Osteoblast (primary cell): ENCODE measurements around the gene PABPC1L. TPM values are rescaled to one million over a fixed set of nuclear protein-coding genes. Genes with fewer than 3 reads are reported as not detected.

Experiments
- DNase-seq: peaks from one replicate; pipeline ENCODE4 v3.0.0; 2011; ENCODE audit warnings: low spot score, mixed read lengths; ENCODE audit not compliant: insufficient read length; ENCODE audit errors: missing footprints
- H2AFZ ChIP-seq: 2 replicates; pipeline ENCODE4 v1.6.0; 2011; ENCODE audit warnings: mild to moderate bottlenecking, low read length
- H3K27ac ChIP-seq: 2 replicates; pipeline ENCODE4 v1.5.1; 2011; ENCODE audit warnings: mild to moderate bottlenecking, low read depth, low read length, moderate library complexity
- H3K27me3 ChIP-seq: 2 replicates; pipeline ENCODE4 v1.6.0; 2012; ENCODE audit warnings: mild to moderate bottlenecking, control low read depth, inconsistent platforms, low read length, moderate library complexity; ENCODE audit not compliant: insufficient read depth
- H3K36me3 ChIP-seq: 2 replicates; pipeline ENCODE4 v1.5.1; 2011; ENCODE audit warnings: mild to moderate bottlenecking, low read length, control low read depth, moderate library complexity; ENCODE audit not compliant: insufficient read depth
- H3K4me1 ChIP-seq: 2 replicates; pipeline ENCODE4 v1.5.1; 2011; ENCODE audit warnings: mild to moderate bottlenecking, low read length, control low read depth, moderate library complexity; ENCODE audit not compliant: insufficient read depth
- H3K4me2 ChIP-seq: 2 replicates; pipeline ENCODE4 v1.6.0; 2011; ENCODE audit warnings: mild to moderate bottlenecking, low read length; ENCODE audit not compliant: insufficient read depth
- H3K4me3 ChIP-seq: fragments of 200-600 bp; sonication (generic); 3 replicates; pipeline ENCODE4 v1.5.1; 2012; ENCODE audit warnings: mild to moderate bottlenecking, low read length, inconsistent platforms; ENCODE audit not compliant: insufficient read depth
- H3K79me2 ChIP-seq: 2 replicates; pipeline ENCODE4 v1.6.0; 2012; ENCODE audit warnings: mild to moderate bottlenecking, low read length, control low read depth, inconsistent platforms; ENCODE audit not compliant: insufficient read depth
- H3K9me3 ChIP-seq: 2 replicates; pipeline ENCODE4 v1.5.1; 2011; ENCODE audit warnings: low read depth, low read length, control low read depth
- H4K20me1 ChIP-seq: 2 replicates; pipeline ENCODE4 v1.6.0; 2012; ENCODE audit warnings: mild to moderate bottlenecking, low read length, control low read depth; ENCODE audit not compliant: insufficient read depth
- total RNA-seq: library from RNA; depleted of rRNA; stranded (reverse); fragments of >200 nt; gene quantifications from 2 replicates; pipeline ENCODE4 v1.2.3, GENCODE V29; 2012
- TF ChIP-seq, protein P1 (sequence below): IDR thresholded peaks from 2 replicates; pipeline ENCODE4 v1.5.1; 2011; ENCODE audit warnings: mild to moderate bottlenecking, low read depth, low read length, moderate library complexity; ENCODE audit errors: extremely low read depth

Gene PABPC1L
- total RNA-seq, 1 donor: 15.6 TPM

DNA sequence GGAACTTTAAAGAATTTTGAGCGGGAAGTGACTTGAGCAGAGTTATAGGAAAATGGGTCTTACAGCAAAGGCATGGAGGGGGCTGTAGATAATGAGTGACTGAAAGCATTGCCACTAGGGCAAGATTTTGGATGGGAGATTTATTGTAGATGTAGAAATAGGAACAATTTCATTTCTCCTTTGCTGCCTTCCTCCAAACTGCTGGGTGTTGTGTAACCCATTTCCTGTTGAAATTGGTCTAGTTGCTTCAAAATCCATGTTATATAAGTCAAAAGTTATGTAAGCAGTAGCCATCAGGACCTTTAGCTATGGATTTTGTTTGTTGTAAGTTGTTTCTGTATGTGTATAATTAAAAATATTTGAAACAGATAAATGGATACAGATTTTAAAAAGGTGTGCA lies 13.3 kb upstream of the PABPC1L start:
- TF ChIP-seq, protein P1, sequence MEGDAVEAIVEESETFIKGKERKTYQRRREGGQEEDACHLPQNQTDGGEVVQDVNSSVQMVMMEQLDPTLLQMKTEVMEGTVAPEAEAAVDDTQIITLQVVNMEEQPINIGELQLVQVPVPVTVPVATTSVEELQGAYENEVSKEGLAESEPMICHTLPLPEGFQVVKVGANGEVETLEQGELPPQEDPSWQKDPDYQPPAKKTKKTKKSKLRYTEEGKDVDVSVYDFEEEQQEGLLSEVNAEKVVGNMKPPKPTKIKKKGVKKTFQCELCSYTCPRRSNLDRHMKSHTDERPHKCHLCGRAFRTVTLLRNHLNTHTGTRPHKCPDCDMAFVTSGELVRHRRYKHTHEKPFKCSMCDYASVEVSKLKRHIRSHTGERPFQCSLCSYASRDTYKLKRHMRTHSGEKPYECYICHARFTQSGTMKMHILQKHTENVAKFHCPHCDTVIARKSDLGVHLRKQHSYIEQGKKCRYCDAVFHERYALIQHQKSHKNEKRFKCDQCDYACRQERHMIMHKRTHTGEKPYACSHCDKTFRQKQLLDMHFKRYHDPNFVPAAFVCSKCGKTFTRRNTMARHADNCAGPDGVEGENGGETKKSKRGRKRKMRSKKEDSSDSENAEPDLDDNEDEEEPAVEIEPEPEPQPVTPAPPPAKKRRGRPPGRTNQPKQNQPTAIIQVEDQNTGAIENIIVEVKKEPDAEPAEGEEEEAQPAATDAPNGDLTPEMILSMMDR: no peak
- Histone ChIP-seq H3K4me2 (peak overlapping the region; percentile 20), H3K36me3 (peaks cover 14% of the 10 kb centered on the region), H3K4me1 (peaks cover 13% of the 10 kb centered on the region), H3K79me2 (peaks cover 100% of the 10 kb centered on the region), H3K4me3 (no peak overlapping the region), H4K20me1 (peaks cover 82% of the 10 kb centered on the region), H2AFZ (no peak overlapping the region), H3K9me3 (no peaks in the 10 kb centered on the region), H3K27me3 (no peaks in the 10 kb centered on the region), H3K27ac (no peak overlapping the region)
- DNase-seq: no peak

DNA sequence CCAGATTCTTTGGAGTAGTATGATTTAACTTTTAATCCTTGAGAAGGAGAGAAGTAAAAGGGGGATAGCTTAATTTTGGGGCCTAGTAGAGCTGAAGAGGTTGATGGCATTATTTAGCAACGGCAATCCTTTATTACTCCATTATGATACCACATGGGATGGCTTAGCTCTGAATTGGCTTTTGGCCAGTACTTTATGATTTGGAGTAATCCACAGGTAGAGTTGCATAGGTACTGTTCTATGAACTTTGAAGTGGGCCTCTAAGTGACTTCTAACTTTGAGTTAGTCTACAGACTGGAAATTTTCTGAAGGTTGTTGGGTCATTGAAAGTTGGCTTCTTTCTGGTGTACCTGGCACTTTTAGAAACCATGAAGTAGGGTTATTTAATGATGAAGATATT lies 12.7 kb upstream of the PABPC1L start:
- H3K4me2 ChIP-seq: no peak overlapping the region
- H3K4me1 ChIP-seq: peaks cover 17% of the 10 kb centered on the region
- no peak overlapping the region for H3K27ac ChIP-seq
- peaks cover 81% of the 10 kb centered on the region for H4K20me1 ChIP-seq
- no peak for DNase-seq
- H3K27me3 ChIP-seq: no peaks in the 10 kb centered on the region
- peaks cover 19% of the 10 kb centered on the region for H3K36me3 ChIP-seq
- peaks cover 100% of the 10 kb centered on the region for H3K79me2 ChIP-seq
- TF ChIP-seq, protein P1: no peak
- no peak overlapping the region for H2AFZ ChIP-seq
- no peak overlapping the region for H3K4me3 ChIP-seq
- H3K9me3 ChIP-seq: no peaks in the 10 kb centered on the region

DNA sequence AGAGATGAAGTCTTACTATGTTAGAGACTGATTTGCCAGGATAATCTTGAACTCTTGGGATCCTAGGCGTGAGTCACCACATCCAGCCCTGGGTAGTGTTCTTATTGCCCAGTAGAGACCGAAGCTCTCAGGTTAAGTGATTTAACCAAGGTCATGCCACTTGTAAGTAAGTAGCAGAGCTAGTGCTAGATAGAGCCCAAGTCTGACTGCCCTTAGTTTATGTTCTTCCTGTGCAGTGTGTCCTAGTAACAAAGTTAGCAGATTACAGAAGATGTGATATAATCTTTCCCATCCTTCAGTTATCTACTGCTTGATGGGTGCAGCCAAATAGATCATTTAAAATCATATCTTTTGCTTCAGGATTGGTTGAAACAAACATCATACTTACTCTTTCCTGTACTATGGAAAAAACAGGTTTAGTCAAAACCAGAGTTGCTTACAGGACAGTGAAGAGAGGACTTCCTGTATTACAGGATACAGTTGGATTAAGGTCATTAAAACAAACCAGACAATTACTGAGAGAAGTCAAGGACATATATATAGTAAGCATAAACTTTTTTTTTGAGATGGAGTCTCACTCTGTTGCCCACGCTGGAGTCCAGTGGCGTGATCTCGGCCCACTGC lies 9.5 kb upstream of the PABPC1L start:
- H3K4me1 ChIP-seq: peaks cover 17% of the 10 kb centered on the region
- no peaks in the 10 kb centered on the region for H3K9me3 ChIP-seq
- H3K4me2 ChIP-seq: no peak overlapping the region
- peaks cover 98% of the 10 kb centered on the region for H3K79me2 ChIP-seq
- no peak overlapping the region for H2AFZ ChIP-seq
- no peak overlapping the region for H3K27ac ChIP-seq
- TF ChIP-seq, protein P1: no peak
- no peak overlapping the region for H3K4me3 ChIP-seq
- no peaks in the 10 kb centered on the region for H3K27me3 ChIP-seq
- no peak for DNase-seq
- H4K20me1 ChIP-seq: peaks cover 73% of the 10 kb centered on the region
- peaks cover 44% of the 10 kb centered on the region for H3K36me3 ChIP-seq

DNA sequence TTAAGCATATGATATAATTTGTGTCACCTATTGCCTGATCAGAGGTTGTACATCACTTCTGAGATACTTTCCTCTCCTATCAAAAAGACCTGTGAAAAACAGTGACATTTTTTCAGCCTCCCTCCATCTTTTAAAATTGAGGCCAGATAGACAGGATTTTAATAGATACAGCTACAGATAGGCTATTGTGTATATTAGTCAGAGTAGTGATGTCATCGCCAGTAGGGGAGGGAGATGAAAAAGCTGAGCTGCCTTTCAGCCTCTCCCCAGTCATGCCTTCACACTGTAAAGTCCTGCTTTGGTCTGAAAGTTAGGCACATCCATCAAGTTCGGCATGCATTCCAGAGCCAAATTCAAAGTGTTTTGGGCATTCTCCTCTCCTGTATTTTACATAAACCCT lies 7.9 kb upstream of the PABPC1L start:
- Histone ChIP-seq H4K20me1 (peaks cover 56% of the 10 kb centered on the region), H2AFZ (no peak overlapping the region), H3K27me3 (no peaks in the 10 kb centered on the region), H3K4me2 (no peak overlapping the region), H3K4me1 (peaks cover 7% of the 10 kb centered on the region), H3K9me3 (no peaks in the 10 kb centered on the region), H3K27ac (peak overlapping the region; percentile 10), H3K79me2 (peaks cover 88% of the 10 kb centered on the region), H3K36me3 (peaks cover 60% of the 10 kb centered on the region), H3K4me3 (no peak overlapping the region)
- peak; percentile 65 for DNase-seq
- TF ChIP-seq, protein P1: no peak
